Thyroid gland (tissue), 4 donors: ENCODE data around the gene STK32B. TPM values are rescaled to one million over a fixed set of nuclear protein-coding genes. Genes with fewer than 3 reads are reported as not detected.

Experiments
- DNase-seq, 2 donors: peaks; one replicate each; pipeline ENCODE4 v3.0.0-alpha.2; 2019
- H3K27ac ChIP-seq, 3 donors: fragments of 200-600 bp; sonication (generic); 1 replicate in 2 of 3; 2 replicates in 1 of 3; pipeline ENCODE4 v1.5.1; 2016 to 2019; ENCODE audit warnings: mild to moderate bottlenecking in 1 of 3, moderate library complexity in 1 of 3
- H3K27me3 ChIP-seq: fragments of 200-600 bp; sonication (generic); one replicate; pipeline ENCODE4 v1.5.1; 2019
- H3K36me3 ChIP-seq, 2 donors: fragments of 200-600 bp; sonication (generic); one replicate each; pipeline ENCODE4 v1.5.1; 2016 to 2019
- H3K4me1 ChIP-seq, 2 donors: fragments of 200-600 bp; sonication (generic); one replicate each; pipeline ENCODE4 v1.5.1; 2017 to 2019
- H3K4me3 ChIP-seq, 3 donors: fragments of 200-600 bp; sonication (generic); replicated peaks in 1 of 3; 1 replicate in 2 of 3; 2 replicates in 1 of 3; pipeline ENCODE4 v1.5.1; 2016; ENCODE audit warnings: mild to moderate bottlenecking in 1 of 3
- H3K9me3 ChIP-seq: fragments of 200-600 bp; sonication (generic); one replicate; pipeline ENCODE4 v1.5.1; 2017
- POLR2A ChIP-seq, 2 donors: fragments of 450-650 bp; IDR thresholded peaks; one replicate each; pipeline ENCODE4 v1.6.1; 2017; ENCODE audit warnings: antibody characterized with exemption in 2 of 2, mild to moderate bottlenecking in 2 of 2, moderate library complexity in 1 of 2
- WGBS, 2 donors: methylation state at CpG; one replicate each; pipeline ENCODE4 v1.1.5; 2017; 5-methylcytosine and 5-hydroxymethylcytosine counted together
- intact Hi-C: fragments of 100-400 bp; cut with DNase I; formaldehyde crosslinking; loops from one replicate; pipeline ENCODE4 v1.15.1; 2023
- total RNA-seq, 4 donors: library from RNA; depleted of rRNA; stranded (reverse); fragments of >200 nt; gene quantifications; one replicate each; pipeline ENCODE4 v1.2.3, GENCODE V29; 2016
- TF ChIP-seq, protein P1 (sequence below), 6 experiments: fragments of 200-600 bp in 3 of 6; fragments of 450-650 bp in 3 of 6; sonication (generic) in 3 of 6; IDR thresholded peaks; one replicate each; pipeline ENCODE4 v1.5.1; 2016 to 2019; ENCODE audit warnings: antibody characterized with exemption in 6 of 6, mild to moderate bottlenecking in 2 of 6, inconsistent platforms in 1 of 6, moderate library complexity in 1 of 6

Gene STK32B
- total RNA-seq, 4 donors from 2014 or later: 1.9 to 14.8 (median 4.4) TPM

DNA sequence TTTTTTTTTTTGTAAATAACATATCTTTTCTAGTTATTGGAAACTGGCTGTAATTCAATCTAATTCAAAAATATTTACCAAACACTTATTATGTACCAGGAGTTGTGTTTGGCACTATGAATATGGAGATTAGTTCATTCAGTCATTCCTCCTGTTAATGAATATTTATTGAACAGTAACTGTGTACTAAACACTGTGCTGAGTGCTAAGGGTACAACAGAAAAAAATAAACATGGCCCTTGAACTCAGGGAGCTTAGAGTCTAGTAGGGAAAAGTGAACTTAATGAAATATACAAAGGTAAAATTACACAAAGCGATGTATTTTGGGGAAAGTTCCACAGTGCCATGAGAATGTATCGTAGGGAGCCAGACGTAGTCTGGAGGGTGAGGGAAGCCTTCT is 87.1 kb downstream of the STK32B start:
- DNase-seq: no peak
- no peaks in the 10 kb centered on the region for H3K4me1 ChIP-seq
- no peaks in the 10 kb centered on the region for H3K36me3 ChIP-seq
- no peaks in the 10 kb centered on the region for H3K9me3 ChIP-seq
- H3K27ac ChIP-seq: no peak overlapping the region
- H3K27me3 ChIP-seq: no peaks in the 10 kb centered on the region
- 88 to 95% methylated on average over 3 of the region's 3 CpGs for WGBS, 2 donors
- no peak overlapping the region for H3K4me3 ChIP-seq
- TF ChIP-seq, protein P1, sequence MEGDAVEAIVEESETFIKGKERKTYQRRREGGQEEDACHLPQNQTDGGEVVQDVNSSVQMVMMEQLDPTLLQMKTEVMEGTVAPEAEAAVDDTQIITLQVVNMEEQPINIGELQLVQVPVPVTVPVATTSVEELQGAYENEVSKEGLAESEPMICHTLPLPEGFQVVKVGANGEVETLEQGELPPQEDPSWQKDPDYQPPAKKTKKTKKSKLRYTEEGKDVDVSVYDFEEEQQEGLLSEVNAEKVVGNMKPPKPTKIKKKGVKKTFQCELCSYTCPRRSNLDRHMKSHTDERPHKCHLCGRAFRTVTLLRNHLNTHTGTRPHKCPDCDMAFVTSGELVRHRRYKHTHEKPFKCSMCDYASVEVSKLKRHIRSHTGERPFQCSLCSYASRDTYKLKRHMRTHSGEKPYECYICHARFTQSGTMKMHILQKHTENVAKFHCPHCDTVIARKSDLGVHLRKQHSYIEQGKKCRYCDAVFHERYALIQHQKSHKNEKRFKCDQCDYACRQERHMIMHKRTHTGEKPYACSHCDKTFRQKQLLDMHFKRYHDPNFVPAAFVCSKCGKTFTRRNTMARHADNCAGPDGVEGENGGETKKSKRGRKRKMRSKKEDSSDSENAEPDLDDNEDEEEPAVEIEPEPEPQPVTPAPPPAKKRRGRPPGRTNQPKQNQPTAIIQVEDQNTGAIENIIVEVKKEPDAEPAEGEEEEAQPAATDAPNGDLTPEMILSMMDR (IDR thresholded peaks at IDR 0.05): no peak
- TF ChIP-seq POLR2A (IDR thresholded peaks at IDR 0.05): no peak
- intact Hi-C loops: no loop called here

DNA sequence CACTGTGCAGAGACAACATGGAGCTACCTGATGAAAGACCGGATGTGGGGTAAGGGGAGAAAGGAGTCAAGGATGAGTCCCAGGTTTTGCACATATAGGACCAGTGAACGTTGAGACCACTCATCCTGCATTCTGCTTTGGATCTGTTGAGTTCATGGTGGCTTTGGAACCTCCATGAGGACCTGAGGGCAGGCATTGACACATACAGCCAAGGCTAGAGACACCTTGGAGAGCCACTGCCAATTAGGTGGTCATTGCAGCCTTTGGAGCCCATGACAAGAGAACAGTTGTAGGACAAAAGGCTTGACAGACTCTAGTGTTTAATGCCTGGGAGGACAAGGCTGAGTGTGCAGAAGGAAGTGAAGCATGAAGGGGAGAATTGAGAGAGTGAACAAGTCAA is 87.9 kb downstream of the STK32B start:
- Histone ChIP-seq H3K27me3 (no peaks in the 10 kb centered on the region), H3K4me3 (no peak overlapping the region), H3K4me1 (no peaks in the 10 kb centered on the region), H3K9me3 (no peaks in the 10 kb centered on the region), H3K27ac (no peak overlapping the region), H3K36me3 (no peaks in the 10 kb centered on the region)
- TF ChIP-seq POLR2A (IDR thresholded peaks at IDR 0.05): no peak
- TF ChIP-seq, protein P1 (IDR thresholded peaks at IDR 0.05): no peak
- no peak for DNase-seq
- WGBS, 2 donors: 77 to 83% methylated on average over 2 of the region's 2 CpGs
- intact Hi-C loops: no loop called here

DNA sequence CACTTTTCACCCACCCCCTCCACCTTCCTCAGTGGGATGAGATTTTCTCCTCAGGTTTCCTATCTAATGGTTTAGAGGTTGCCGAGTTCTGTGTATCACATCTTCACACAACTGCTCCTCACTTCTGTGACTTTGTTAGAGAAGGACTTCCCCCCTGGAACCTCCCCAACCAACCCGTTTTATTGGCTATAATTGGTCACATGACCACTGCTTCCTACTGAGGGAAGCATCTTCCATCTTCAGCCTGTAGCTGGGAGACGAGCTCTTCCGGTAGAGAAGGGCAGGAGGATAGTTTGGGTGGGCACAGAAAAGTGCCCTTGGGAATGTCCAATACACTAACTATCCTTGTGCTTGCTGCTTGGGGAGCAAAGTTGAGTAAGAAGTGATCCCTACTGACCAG is 90.5 kb downstream of the STK32B start:
- no peak overlapping the region for H3K4me3 ChIP-seq
- no peaks in the 10 kb centered on the region for H3K36me3 ChIP-seq
- H3K4me1 ChIP-seq: no peaks in the 10 kb centered on the region
- intact Hi-C loops: no loop called here
- no peaks in the 10 kb centered on the region for H3K9me3 ChIP-seq
- TF ChIP-seq, protein P1 (IDR thresholded peaks at IDR 0.05): no peak
- no peak for TF ChIP-seq POLR2A (IDR thresholded peaks at IDR 0.05)
- H3K27ac ChIP-seq: no peak overlapping the region
- WGBS, 2 donors: 73 to 90% methylated on average over 4 of the region's 4 CpGs
- no peak for DNase-seq
- H3K27me3 ChIP-seq: no peaks in the 10 kb centered on the region

DNA sequence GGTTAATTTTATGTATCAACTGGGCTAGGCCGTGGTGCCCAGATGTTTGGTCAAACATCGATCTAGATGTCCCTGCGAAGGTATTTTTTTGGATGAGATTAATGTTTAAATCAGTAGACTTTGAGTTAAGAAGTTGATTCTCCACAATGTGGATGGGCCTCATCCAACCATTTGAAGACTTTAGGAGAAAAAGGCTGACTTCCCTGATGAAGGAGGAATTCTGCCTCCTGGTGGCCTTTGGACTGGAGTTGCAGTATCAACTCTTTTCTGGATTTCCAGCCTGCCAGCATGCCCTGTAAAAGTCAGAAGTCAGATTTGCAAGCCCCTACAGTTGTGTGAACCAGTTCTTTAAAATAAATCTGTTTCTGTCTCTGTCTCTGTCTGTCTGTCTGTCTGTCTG is 91.4 kb downstream of the STK32B start:
- DNase-seq: peak; percentile 5 to 12
- WGBS, 2 donors: 78 to 81% methylated on average over 3 of the region's 3 CpGs
- intact Hi-C loops: no loop called here

DNA sequence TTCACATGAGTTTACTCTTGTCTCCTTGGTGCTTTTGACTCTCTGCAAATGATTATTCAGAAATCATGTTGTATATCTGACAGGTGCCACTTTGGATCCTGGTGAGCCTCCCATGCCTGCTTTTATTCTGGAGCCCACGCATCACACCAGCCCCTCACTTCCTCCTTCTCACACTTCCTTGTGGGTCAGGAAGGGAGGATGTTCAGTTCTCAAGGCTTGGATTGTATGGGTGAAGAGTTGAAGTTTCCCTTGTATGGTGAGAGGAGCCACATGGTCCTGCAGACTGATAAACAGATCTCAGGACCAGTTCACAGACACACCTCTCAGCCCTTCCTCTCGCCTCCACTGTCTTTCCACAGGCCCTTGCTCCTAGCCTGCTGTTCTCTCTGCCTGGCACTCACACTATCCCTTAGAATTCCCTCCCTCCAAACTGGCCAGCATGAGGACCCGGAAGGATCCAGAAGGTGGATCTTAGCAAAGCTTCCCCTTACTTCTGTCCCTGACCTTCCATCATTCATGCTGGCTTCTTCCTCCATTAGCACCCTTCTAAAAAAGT is 92.1 kb downstream of the STK32B start:
- intact Hi-C loops: no loop called here
- no peaks in the 10 kb centered on the region for H3K27me3 ChIP-seq
- no peak overlapping the region for H3K27ac ChIP-seq
- no peak for TF ChIP-seq POLR2A (IDR thresholded peaks at IDR 0.05)
- TF ChIP-seq, protein P1 (IDR thresholded peaks at IDR 0.05): no peak
- H3K36me3 ChIP-seq: no peaks in the 10 kb centered on the region
- 63 to 84% methylated on average over 3 of the region's 3 CpGs for WGBS, 2 donors
- no peak for DNase-seq
- no peaks in the 10 kb centered on the region for H3K9me3 ChIP-seq
- no peaks in the 10 kb centered on the region for H3K4me1 ChIP-seq
- H3K4me3 ChIP-seq: no peak overlapping the region

More for the DNA sequence above, 91.4 kb downstream of the STK32B start:
- Histone ChIP-seq H3K4me3 (no peak overlapping the region), H3K4me1 (no peaks in the 10 kb centered on the region), H3K27me3 (no peaks in the 10 kb centered on the region), H3K27ac (no peak overlapping the region), H3K36me3 (no peaks in the 10 kb centered on the region), H3K9me3 (no peaks in the 10 kb centered on the region)
- TF ChIP-seq, protein P1 (IDR thresholded peaks at IDR 0.05): peak in 2 of 6 experiments; percentile 3 to 26
- no peak for TF ChIP-seq POLR2A (IDR thresholded peaks at IDR 0.05)
